Left lung (tissue), 10 donors: ENCODE results near the gene MARK4. TPM values are rescaled to one million over a fixed set of nuclear protein-coding genes. Genes with fewer than 3 reads are reported as not detected.

Source experiments
- ATAC-seq: fragments of 200-7000 bp; cut with Tn5 transposase; one replicate; pipeline ENCODE4 v1.9.1; 2020; ENCODE audit warnings: moderate library complexity
- DNase-seq, 4 donors: peaks; one replicate each; pipeline ENCODE4 v3.0.0-alpha.2; 2013 to 2020
- H3K27ac ChIP-seq, 2 donors: fragments of 200-600 bp; sonication (generic) in 1 of 2; one replicate each; pipeline versions ENCODE4 v1.5.0 to v1.8.0; 2020 to 2021
- H3K27me3 ChIP-seq, 2 donors: fragments of 200-600 bp; sonication (generic) in 1 of 2; one replicate each; pipeline versions ENCODE4 v1.5.0 to v1.8.0; 2020 to 2021
- H3K36me3 ChIP-seq, 2 donors: fragments of 200-600 bp; sonication (generic) in 1 of 2; one replicate each; pipeline versions ENCODE4 v1.5.0 to v1.8.0; 2020 to 2021
- H3K4me1 ChIP-seq, 2 donors: fragments of 200-600 bp; one replicate each; pipeline ENCODE4 v1.8.0; 2021
- H3K4me3 ChIP-seq, 2 donors: fragments of 200-600 bp; sonication (generic) in 1 of 2; one replicate each; pipeline versions ENCODE4 v1.5.0 to v1.8.0; 2020 to 2021; ENCODE audit warnings: mild to moderate bottlenecking in 1 of 2
- H3K9me3 ChIP-seq, 2 donors: fragments of 200-600 bp; sonication (generic) in 1 of 2; one replicate each; pipeline versions ENCODE4 v1.5.0 to v1.8.0; 2020 to 2021
- CTCF ChIP-seq, 2 donors: fragments of 200-600 bp; sonication (generic) in 1 of 2; IDR thresholded peaks; one replicate each; pipeline versions ENCODE4 v1.5.0 to v1.8.0; 2021; ENCODE audit warnings: antibody characterized with exemption in 2 of 2
- intact Hi-C, 2 donors: fragments of 100-400 bp; cut with DNase I; formaldehyde crosslinking; loops; one replicate each; pipeline versions ENCODE4 v1.11.2 to v1.14.2; 2022
- polyA plus RNA-seq, 6 donors: library from polyadenylated mRNA; unstranded; fragments of 120-200 nt; gene quantifications; one replicate each; pipeline ENCODE4 v1.2.1, GENCODE V29; 2013; ENCODE audit not compliant: insufficient read length in 6 of 6
- total RNA-seq, 2 donors: library from RNA; stranded (reverse); fragmentation: NEBNext Ultra II Directional; extraction: Animal tissue kit (Norgen Biotek cat#: 25700); gene quantifications; one replicate each; pipeline ENCODE4 v1.2.1, GENCODE V29; 2021
- donor health status: DM: no; HTN: yes; CAD: no.
- donor health status: DM: no; HTN: no; CAD: no.

MARK4 gene
- total and polyA plus RNA-seq, 8 donors = 24.6 to 46.4 (median 37.5) TPM

- no peaks in the 10 kb centered on the region for H3K9me3 ChIP-seq
- no peak for DNase-seq
- H3K4me3 ChIP-seq = no peak overlapping the region
- peaks cover 0 to 29% of the 10 kb centered on the region in 2 donors for H3K36me3 ChIP-seq
- no peak for TF ChIP-seq CTCF (IDR thresholded peaks at IDR 0.05)
- H3K27me3 ChIP-seq = peaks cover 0 to 4% of the 10 kb centered on the region in 2 donors
- ATAC-seq = no peak
- H3K4me1 ChIP-seq = no peaks in the 10 kb centered on the region
- H3K27ac ChIP-seq = no peak overlapping the region
- intact Hi-C loops = no loop called here
Measured at GRCh38 chr19:45304141-45304926, 53.3 kb downstream of the MARK4 start.

GRCh38 chr19:45305007-45305406 is 53.9 kb downstream of the MARK4 start:
- intact Hi-C loops = no loop called here
- ATAC-seq = no peak
- no peak for TF ChIP-seq CTCF (IDR thresholded peaks at IDR 0.05)
- no peak for DNase-seq
- H3K4me3 ChIP-seq = no peak overlapping the region
- no peak overlapping the region for H3K27ac ChIP-seq
- peaks cover 0 to 4% of the 10 kb centered on the region in 2 donors for H3K27me3 ChIP-seq
- peaks cover 0 to 23% of the 10 kb centered on the region in 2 donors for H3K36me3 ChIP-seq
- no peaks in the 10 kb centered on the region for H3K9me3 ChIP-seq
- H3K4me1 ChIP-seq = no peaks in the 10 kb centered on the region

GRCh38 chr19:45305421-45305820 is 54.4 kb downstream of the MARK4 start:
- H3K36me3 ChIP-seq = peaks cover 0 to 19% of the 10 kb centered on the region in 2 donors
- H3K4me3 ChIP-seq = no peak overlapping the region
- ATAC-seq (no peak), DNase-seq (no peak)
- no peak for TF ChIP-seq CTCF (IDR thresholded peaks at IDR 0.05)
- no peak overlapping the region for H3K27ac ChIP-seq
- H3K9me3 ChIP-seq = no peaks in the 10 kb centered on the region
- no peaks in the 10 kb centered on the region for H3K4me1 ChIP-seq
- peaks cover 0 to 4% of the 10 kb centered on the region in 2 donors for H3K27me3 ChIP-seq
- intact Hi-C loops = no loop called here

GRCh38 chr19:45306040-45306439 is 55.0 kb downstream of the MARK4 start:
- TF ChIP-seq CTCF (IDR thresholded peaks at IDR 0.05) = no peak
- Histone ChIP-seq H3K27ac (no peak overlapping the region), H3K27me3 (peaks cover 0 to 6% of the 10 kb centered on the region in 2 donors), H3K4me1 (no peaks in the 10 kb centered on the region), H3K4me3 (no peak overlapping the region), H3K36me3 (peaks cover 0 to 12% of the 10 kb centered on the region in 2 donors), H3K9me3 (no peaks in the 10 kb centered on the region)
- intact Hi-C loops = no loop called here
- DNase-seq (no peak), ATAC-seq (no peak)

- intact Hi-C loops = no loop called here
- Histone ChIP-seq H3K36me3 (peaks cover 0 to 11% of the 10 kb centered on the region in 2 donors), H3K9me3 (no peaks in the 10 kb centered on the region), H3K4me1 (no peaks in the 10 kb centered on the region), H3K4me3 (no peak overlapping the region), H3K27me3 (peaks cover 0 to 11% of the 10 kb centered on the region in 2 donors), H3K27ac (no peak overlapping the region)
- TF ChIP-seq CTCF (IDR thresholded peaks at IDR 0.05) = no peak
- ATAC-seq (no peak), DNase-seq (peak in 1 of 4 donors; percentile 29)
Measured at GRCh38 chr19:45306518-45307027, 55.5 kb downstream of the MARK4 start.
